B cell (primary cell): ENCODE results near the gene SIRT3.

ENCODE experiments used
- EZH2 ChIP-seq: IDR thresholded peaks from 2 replicates; pipeline ENCODE4 v1.6.1; 2012; ENCODE audit warnings: borderline replicate concordance, low read depth, mild to moderate bottlenecking, moderate library complexity, low read length; ENCODE audit not compliant: insufficient read depth, poor library complexity, severe bottlenecking
- TF ChIP-seq, protein P1 (sequence below): fragments of 200-600 bp; IDR thresholded peaks from one replicate; pipeline ENCODE4 v1.8.0; 2022; ENCODE audit warnings: antibody characterized with exemption, mild to moderate bottlenecking

DNA sequence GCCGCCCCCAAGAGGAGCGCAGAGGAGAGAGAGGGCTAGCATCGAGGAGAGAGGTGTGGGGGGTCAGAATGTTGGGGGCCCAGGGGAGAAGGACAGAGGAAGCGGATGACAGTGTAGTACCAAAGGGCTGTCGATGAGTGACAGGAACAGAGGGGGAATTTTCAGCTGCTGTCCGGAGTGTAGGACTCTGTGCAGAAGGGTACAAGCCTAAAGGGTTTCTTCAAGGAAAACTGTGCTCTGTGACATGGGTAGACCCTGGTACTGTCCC is 36.7 kb upstream of the SIRT3 start:
- TF ChIP-seq, protein P1, sequence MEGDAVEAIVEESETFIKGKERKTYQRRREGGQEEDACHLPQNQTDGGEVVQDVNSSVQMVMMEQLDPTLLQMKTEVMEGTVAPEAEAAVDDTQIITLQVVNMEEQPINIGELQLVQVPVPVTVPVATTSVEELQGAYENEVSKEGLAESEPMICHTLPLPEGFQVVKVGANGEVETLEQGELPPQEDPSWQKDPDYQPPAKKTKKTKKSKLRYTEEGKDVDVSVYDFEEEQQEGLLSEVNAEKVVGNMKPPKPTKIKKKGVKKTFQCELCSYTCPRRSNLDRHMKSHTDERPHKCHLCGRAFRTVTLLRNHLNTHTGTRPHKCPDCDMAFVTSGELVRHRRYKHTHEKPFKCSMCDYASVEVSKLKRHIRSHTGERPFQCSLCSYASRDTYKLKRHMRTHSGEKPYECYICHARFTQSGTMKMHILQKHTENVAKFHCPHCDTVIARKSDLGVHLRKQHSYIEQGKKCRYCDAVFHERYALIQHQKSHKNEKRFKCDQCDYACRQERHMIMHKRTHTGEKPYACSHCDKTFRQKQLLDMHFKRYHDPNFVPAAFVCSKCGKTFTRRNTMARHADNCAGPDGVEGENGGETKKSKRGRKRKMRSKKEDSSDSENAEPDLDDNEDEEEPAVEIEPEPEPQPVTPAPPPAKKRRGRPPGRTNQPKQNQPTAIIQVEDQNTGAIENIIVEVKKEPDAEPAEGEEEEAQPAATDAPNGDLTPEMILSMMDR: no peak
- no peak for TF ChIP-seq EZH2
